K562 (cell line): ENCODE data around the gene TRERF1.

Experiments
- DNMT1 ChIP-seq: fragments of 450-650 bp; IDR thresholded peaks from 2 replicates; pipeline ENCODE4 v1.6.1; 2016; ENCODE audit warnings: antibody characterized with exemption, mild to moderate bottlenecking
- ELF4 ChIP-seq: fragments of 450-650 bp; formaldehyde crosslinking; IDR thresholded peaks from 2 replicates; pipeline ENCODE4 v1.4.0; 2022; ENCODE audit warnings: missing genetic modification characterization
- FOXA1 ChIP-seq: fragments of 450-650 bp; IDR thresholded peaks from 2 replicates; pipeline ENCODE4 v1.6.1; 2016; ENCODE audit warnings: mild to moderate bottlenecking, borderline replicate concordance
- NBN ChIP-seq: fragments of 450-650 bp; IDR thresholded peaks from 2 replicates; pipeline ENCODE4 v1.6.1; 2016; ENCODE audit warnings: low read depth, mild to moderate bottlenecking
- NR1H2 ChIP-seq: sonication (generic); formaldehyde crosslinking; IDR thresholded peaks from 2 replicates; pipeline ENCODE4 v1.4.0; 2020; ENCODE audit warnings: mild to moderate bottlenecking, missing genetic modification reagents
- POU5F1 ChIP-seq: fragments of 150-350 bp; IDR thresholded peaks from 2 replicates; pipeline ENCODE4 v1.6.1; 2014; ENCODE audit warnings: borderline replicate concordance, low read length, low read depth, mild to moderate bottlenecking; ENCODE audit not compliant: partially characterized antibody
- RAD21 ChIP-seq, 2 experiments: fragments of 250-450 bp in 1 of 2; fragments of 450-650 bp in 1 of 2; sonication (Bioruptor Pico) in 1 of 2; formaldehyde crosslinking in 1 of 2; IDR thresholded peaks in 1 of 2; conservative IDR thresholded peaks in 1 of 2; 2 replicates each; pipeline versions ENCODE4 v1.4.0 to v1.8.0; 2020 to 2022; ENCODE audit warnings: mild to moderate bottlenecking in 2 of 2, moderate library complexity in 1 of 2
- RFX5 ChIP-seq: IDR thresholded peaks from 2 replicates; pipeline ENCODE4 v1.6.1; 2011; ENCODE audit warnings: low read depth, mild to moderate bottlenecking, improper control_type of control experiment, low read length
- SP2 ChIP-seq: IDR thresholded peaks from 2 replicates; pipeline ENCODE4 v1.6.1; 2011; ENCODE audit warnings: mild to moderate bottlenecking, low read depth, low read length, moderate library complexity; ENCODE audit not compliant: poor library complexity, severe bottlenecking; ENCODE audit errors: extremely low read depth
- SRF ChIP-seq, 2 experiments: fragments of 250-450, 450-650 bp in 1 of 2; sonication (Bioruptor Pico) in 1 of 2; sonication (generic) in 1 of 2; formaldehyde crosslinking; IDR thresholded peaks; 2 replicates each; pipeline versions ENCODE4 v1.5.0 to v1.5.1; 2020 to 2022; ENCODE audit warnings: mild to moderate bottlenecking in 1 of 2, missing genetic modification reagents in 1 of 2
- XRCC3 ChIP-seq: fragments of 450-650 bp; IDR thresholded peaks from 2 replicates; pipeline ENCODE4 v1.6.1; 2017; ENCODE audit warnings: mild to moderate bottlenecking, moderate library complexity
- TF ChIP-seq, protein P1 (sequence below): sonication (generic); formaldehyde crosslinking; IDR thresholded peaks from 2 replicates; pipeline ENCODE4 v1.9.0; 2022; ENCODE audit warnings: mild to moderate bottlenecking, missing genetic modification reagents
- TF ChIP-seq, protein P2 (sequence below): fragments of 450-650 bp; IDR thresholded peaks from 2 replicates; pipeline ENCODE4 v1.6.1; 2016; ENCODE audit warnings: mild to moderate bottlenecking, moderate library complexity

DNA sequence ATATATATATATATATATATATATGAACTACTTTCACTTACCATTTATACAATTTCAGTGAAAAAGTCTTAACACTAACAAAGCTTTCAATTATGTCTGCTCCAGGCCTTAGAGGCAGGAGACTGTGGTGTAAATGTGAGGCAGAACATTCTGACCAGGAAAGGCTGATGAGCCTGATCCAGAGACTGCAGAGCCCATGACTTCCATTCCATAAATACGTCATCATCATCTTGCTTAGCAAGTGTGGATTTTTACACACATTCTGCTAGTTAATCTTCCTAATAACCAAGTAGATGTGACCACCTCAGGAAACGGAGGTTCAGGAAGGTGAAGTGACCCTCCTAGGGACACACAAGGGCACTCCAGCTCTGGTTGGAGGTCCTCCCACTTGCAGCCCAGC is 14.9 kb downstream of the TRERF1 start:
- TF ChIP-seq POU5F1 (no peak), ELF4 (CRISPR knock-in tag) (no peak), RAD21 (CRISPR knock-in tag; conservative IDR thresholded peaks at IDR 0.05 in 1 of 2, IDR thresholded peaks at IDR 0.05 in 1 of 2) (no peak), SRF (CRISPR knock-in tag; IDR thresholded peaks at IDR 0.05) (no peak), NR1H2 (CRISPR knock-in tag) (no peak), DNMT1 (no peak), RFX5 (no peak), XRCC3 (no peak), FOXA1 (no peak), NBN (no peak), SP2 (no peak)
- TF ChIP-seq, protein P1, sequence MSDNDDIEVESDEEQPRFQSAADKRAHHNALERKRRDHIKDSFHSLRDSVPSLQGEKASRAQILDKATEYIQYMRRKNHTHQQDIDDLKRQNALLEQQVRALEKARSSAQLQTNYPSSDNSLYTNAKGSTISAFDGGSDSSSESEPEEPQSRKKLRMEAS (CRISPR knock-in tag) = no peak
- TF ChIP-seq, protein P2, sequence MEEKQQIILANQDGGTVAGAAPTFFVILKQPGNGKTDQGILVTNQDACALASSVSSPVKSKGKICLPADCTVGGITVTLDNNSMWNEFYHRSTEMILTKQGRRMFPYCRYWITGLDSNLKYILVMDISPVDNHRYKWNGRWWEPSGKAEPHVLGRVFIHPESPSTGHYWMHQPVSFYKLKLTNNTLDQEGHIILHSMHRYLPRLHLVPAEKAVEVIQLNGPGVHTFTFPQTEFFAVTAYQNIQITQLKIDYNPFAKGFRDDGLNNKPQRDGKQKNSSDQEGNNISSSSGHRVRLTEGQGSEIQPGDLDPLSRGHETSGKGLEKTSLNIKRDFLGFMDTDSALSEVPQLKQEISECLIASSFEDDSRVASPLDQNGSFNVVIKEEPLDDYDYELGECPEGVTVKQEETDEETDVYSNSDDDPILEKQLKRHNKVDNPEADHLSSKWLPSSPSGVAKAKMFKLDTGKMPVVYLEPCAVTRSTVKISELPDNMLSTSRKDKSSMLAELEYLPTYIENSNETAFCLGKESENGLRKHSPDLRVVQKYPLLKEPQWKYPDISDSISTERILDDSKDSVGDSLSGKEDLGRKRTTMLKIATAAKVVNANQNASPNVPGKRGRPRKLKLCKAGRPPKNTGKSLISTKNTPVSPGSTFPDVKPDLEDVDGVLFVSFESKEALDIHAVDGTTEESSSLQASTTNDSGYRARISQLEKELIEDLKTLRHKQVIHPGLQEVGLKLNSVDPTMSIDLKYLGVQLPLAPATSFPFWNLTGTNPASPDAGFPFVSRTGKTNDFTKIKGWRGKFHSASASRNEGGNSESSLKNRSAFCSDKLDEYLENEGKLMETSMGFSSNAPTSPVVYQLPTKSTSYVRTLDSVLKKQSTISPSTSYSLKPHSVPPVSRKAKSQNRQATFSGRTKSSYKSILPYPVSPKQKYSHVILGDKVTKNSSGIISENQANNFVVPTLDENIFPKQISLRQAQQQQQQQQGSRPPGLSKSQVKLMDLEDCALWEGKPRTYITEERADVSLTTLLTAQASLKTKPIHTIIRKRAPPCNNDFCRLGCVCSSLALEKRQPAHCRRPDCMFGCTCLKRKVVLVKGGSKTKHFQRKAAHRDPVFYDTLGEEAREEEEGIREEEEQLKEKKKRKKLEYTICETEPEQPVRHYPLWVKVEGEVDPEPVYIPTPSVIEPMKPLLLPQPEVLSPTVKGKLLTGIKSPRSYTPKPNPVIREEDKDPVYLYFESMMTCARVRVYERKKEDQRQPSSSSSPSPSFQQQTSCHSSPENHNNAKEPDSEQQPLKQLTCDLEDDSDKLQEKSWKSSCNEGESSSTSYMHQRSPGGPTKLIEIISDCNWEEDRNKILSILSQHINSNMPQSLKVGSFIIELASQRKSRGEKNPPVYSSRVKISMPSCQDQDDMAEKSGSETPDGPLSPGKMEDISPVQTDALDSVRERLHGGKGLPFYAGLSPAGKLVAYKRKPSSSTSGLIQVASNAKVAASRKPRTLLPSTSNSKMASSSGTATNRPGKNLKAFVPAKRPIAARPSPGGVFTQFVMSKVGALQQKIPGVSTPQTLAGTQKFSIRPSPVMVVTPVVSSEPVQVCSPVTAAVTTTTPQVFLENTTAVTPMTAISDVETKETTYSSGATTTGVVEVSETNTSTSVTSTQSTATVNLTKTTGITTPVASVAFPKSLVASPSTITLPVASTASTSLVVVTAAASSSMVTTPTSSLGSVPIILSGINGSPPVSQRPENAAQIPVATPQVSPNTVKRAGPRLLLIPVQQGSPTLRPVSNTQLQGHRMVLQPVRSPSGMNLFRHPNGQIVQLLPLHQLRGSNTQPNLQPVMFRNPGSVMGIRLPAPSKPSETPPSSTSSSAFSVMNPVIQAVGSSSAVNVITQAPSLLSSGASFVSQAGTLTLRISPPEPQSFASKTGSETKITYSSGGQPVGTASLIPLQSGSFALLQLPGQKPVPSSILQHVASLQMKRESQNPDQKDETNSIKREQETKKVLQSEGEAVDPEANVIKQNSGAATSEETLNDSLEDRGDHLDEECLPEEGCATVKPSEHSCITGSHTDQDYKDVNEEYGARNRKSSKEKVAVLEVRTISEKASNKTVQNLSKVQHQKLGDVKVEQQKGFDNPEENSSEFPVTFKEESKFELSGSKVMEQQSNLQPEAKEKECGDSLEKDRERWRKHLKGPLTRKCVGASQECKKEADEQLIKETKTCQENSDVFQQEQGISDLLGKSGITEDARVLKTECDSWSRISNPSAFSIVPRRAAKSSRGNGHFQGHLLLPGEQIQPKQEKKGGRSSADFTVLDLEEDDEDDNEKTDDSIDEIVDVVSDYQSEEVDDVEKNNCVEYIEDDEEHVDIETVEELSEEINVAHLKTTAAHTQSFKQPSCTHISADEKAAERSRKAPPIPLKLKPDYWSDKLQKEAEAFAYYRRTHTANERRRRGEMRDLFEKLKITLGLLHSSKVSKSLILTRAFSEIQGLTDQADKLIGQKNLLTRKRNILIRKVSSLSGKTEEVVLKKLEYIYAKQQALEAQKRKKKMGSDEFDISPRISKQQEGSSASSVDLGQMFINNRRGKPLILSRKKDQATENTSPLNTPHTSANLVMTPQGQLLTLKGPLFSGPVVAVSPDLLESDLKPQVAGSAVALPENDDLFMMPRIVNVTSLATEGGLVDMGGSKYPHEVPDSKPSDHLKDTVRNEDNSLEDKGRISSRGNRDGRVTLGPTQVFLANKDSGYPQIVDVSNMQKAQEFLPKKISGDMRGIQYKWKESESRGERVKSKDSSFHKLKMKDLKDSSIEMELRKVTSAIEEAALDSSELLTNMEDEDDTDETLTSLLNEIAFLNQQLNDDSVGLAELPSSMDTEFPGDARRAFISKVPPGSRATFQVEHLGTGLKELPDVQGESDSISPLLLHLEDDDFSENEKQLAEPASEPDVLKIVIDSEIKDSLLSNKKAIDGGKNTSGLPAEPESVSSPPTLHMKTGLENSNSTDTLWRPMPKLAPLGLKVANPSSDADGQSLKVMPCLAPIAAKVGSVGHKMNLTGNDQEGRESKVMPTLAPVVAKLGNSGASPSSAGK = no peak
